ENCODE measurements around the gene TIMM22. TPM values are rescaled to one million over a fixed set of nuclear protein-coding genes. Genes with fewer than 3 reads are reported as not detected.

TIMM22 gene
- total and polyA plus RNA-seq, 2 of the 13 experiments (the other 11 are each of a cell fraction or from before 2014, with no cell fraction given), result 6.2 to 15.5 TPM

- TF ChIP-seq GMEB2 (CRISPR knock-in tag; IDR thresholded peaks at IDR 0.05; ENCODE audit: low read depth) (no peak), TBL1XR1 (IDR thresholded peaks at IDR 0.05; ENCODE audit: borderline replicate concordance, low read length, partially characterized antibody) (no peak), MED8 (CRISPR knock-in tag; IDR thresholded peaks at IDR 0.05; ENCODE audit: insufficient replicate concordance) (no peak), HMGA1 (CRISPR knock-in tag; conservative IDR thresholded peaks at IDR 0.05) (no peak), ZNF570 (CRISPR knock-in tag; IDR thresholded peaks at IDR 0.05; ENCODE audit: borderline replicate concordance) (no peak), SOX13 (IDR thresholded peaks at IDR 0.05) (no peak), SOX13 (CRISPR knock-in tag; conservative IDR thresholded peaks at IDR 0.05 in 1 of 2, IDR thresholded peaks at IDR 0.05 in 1 of 2) (peak in 1 of 2 experiments; percentile 68; a peak in 2 of 4 replicates), MLLT10 (CRISPR knock-in tag; IDR thresholded peaks at IDR 0.05) (no peak), ZNF446 (CRISPR knock-in tag; IDR thresholded peaks at IDR 0.05) (no peak), RFX5 (IDR thresholded peaks at IDR 0.05; ENCODE audit: low read depth, low read length) (no peak), HDAC1 (CRISPR knock-in tag; IDR thresholded peaks at IDR 0.05) (no peak), RFXANK (CRISPR knock-in tag; IDR thresholded peaks at IDR 0.05) (no peak), FOXA3 (CRISPR knock-in tag; IDR thresholded peaks at IDR 0.05) (no peak), ZNF460 (CRISPR knock-in tag; IDR thresholded peaks at IDR 0.05; ENCODE audit: borderline replicate concordance) (no peak), RBM22 (optimal IDR thresholded peaks at IDR 0.05; ENCODE audit: low read length) (no peak), ZNF557 (CRISPR knock-in tag; IDR thresholded peaks at IDR 0.05) (no peak), MTF1 (CRISPR knock-in tag; IDR thresholded peaks at IDR 0.05) (no peak), ZNF607 (CRISPR knock-in tag; IDR thresholded peaks at IDR 0.05; ENCODE audit: borderline replicate concordance) (no peak), MTA1 (CRISPR knock-in tag; IDR thresholded peaks at IDR 0.05; ENCODE audit: borderline replicate concordance) (no peak)
- TF ChIP-seq, protein P1, sequence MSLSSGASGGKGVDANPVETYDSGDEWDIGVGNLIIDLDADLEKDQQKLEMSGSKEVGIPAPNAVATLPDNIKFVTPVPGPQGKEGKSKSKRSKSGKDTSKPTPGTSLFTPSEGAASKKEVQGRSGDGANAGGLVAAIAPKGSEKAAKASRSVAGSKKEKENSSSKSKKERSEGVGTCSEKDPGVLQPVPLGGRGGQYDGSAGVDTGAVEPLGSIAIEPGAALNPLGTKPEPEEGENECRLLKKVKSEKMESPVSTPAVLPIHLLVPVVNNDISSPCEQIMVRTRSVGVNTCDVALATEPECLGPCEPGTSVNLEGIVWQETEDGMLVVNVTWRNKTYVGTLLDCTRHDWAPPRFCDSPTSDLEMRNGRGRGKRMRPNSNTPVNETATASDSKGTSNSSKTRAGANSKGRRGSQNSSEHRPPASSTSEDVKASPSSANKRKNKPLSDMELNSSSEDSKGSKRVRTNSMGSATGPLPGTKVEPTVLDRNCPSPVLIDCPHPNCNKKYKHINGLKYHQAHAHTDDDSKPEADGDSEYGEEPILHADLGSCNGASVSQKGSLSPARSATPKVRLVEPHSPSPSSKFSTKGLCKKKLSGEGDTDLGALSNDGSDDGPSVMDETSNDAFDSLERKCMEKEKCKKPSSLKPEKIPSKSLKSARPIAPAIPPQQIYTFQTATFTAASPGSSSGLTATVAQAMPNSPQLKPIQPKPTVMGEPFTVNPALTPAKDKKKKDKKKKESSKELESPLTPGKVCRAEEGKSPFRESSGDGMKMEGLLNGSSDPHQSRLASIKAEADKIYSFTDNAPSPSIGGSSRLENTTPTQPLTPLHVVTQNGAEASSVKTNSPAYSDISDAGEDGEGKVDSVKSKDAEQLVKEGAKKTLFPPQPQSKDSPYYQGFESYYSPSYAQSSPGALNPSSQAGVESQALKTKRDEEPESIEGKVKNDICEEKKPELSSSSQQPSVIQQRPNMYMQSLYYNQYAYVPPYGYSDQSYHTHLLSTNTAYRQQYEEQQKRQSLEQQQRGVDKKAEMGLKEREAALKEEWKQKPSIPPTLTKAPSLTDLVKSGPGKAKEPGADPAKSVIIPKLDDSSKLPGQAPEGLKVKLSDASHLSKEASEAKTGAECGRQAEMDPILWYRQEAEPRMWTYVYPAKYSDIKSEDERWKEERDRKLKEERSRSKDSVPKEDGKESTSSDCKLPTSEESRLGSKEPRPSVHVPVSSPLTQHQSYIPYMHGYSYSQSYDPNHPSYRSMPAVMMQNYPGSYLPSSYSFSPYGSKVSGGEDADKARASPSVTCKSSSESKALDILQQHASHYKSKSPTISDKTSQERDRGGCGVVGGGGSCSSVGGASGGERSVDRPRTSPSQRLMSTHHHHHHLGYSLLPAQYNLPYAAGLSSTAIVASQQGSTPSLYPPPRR (CRISPR knock-in tag; IDR thresholded peaks at IDR 0.05; ENCODE audit: borderline replicate concordance), result no peak
- TF ChIP-seq, protein P2, sequence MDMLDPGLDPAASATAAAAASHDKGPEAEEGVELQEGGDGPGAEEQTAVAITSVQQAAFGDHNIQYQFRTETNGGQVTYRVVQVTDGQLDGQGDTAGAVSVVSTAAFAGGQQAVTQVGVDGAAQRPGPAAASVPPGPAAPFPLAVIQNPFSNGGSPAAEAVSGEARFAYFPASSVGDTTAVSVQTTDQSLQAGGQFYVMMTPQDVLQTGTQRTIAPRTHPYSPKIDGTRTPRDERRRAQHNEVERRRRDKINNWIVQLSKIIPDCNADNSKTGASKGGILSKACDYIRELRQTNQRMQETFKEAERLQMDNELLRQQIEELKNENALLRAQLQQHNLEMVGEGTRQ (IDR thresholded peaks at IDR 0.05; ENCODE audit: low read depth, low read length), result no peak
- TF ChIP-seq, protein P2 (CRISPR knock-in tag; IDR thresholded peaks at IDR 0.05; ENCODE audit: borderline replicate concordance), result no peak
Measured at GRCh38 chr17:1000597-1001461, 3.9 kb downstream of the TIMM22 start (continued).
